Neural cell (in vitro differentiated cells): ENCODE data around the gene NMNAT3. TPM values are rescaled to one million over a fixed set of nuclear protein-coding genes. Genes with fewer than 3 reads are reported as not detected.

Experiments
- H2AFZ ChIP-seq: fragments of 200-600, 300-800 bp; sonication (generic), shearing (Covaris generic); 2 replicates; pipeline ENCODE4 v1.6.0; 2014; ENCODE audit warnings: low read depth, mild to moderate bottlenecking, antibody characterized with exemption, low read length, moderate library complexity
- H3F3A ChIP-seq: fragments of 200-600 bp; shearing (Covaris generic); 2 replicates; pipeline ENCODE4 v1.6.1; 2016; ENCODE audit warnings: mild to moderate bottlenecking, moderate library complexity, mixed read lengths, antibody characterized with exemption, low read length; ENCODE audit not compliant: insufficient read depth, poor library complexity, severe bottlenecking
- H3K27ac ChIP-seq: fragments of 200-600, 300-800 bp; sonication (generic), shearing (Covaris generic); 2 replicates; pipeline ENCODE4 v1.5.1; 2014; ENCODE audit warnings: mild to moderate bottlenecking, low read length, moderate library complexity
- H3K27me3 ChIP-seq: fragments of 300-800, 200-600 bp; sonication (generic), shearing (Covaris generic); 2 replicates; pipeline ENCODE4 v1.6.0; 2014; ENCODE audit warnings: mild to moderate bottlenecking, low read depth, low read length, moderate library complexity; ENCODE audit not compliant: insufficient read depth
- H3K36me3 ChIP-seq: fragments of 300-800, 200-600 bp; sonication (generic), shearing (Covaris generic); 2 replicates; pipeline ENCODE4 v1.5.1; 2014; ENCODE audit warnings: mild to moderate bottlenecking, antibody characterized with exemption, low read length, moderate library complexity; ENCODE audit not compliant: insufficient read depth
- H3K4me2 ChIP-seq: fragments of 300-800, 200-600 bp; sonication (generic), shearing (Covaris generic); 2 replicates; pipeline ENCODE4 v1.6.0; 2014; ENCODE audit warnings: mild to moderate bottlenecking, low read length
- H3K4me3 ChIP-seq: fragments of 300-800, 200-600 bp; sonication (generic), shearing (Covaris generic); 2 replicates; pipeline ENCODE4 v1.5.1; 2014; ENCODE audit warnings: mild to moderate bottlenecking, low read length, moderate library complexity
- H3K79me2 ChIP-seq: fragments of 200-600 bp; shearing (Covaris generic); replicated peaks from 2 replicates; pipeline ENCODE4 v1.6.0; 2014; ENCODE audit warnings: mild to moderate bottlenecking, low read length, moderate library complexity; ENCODE audit not compliant: insufficient read depth
- H3K9ac ChIP-seq: fragments of 300-800, 200-600 bp; sonication (generic), shearing (Covaris generic); 2 replicates; pipeline ENCODE4 v1.6.1; 2016; ENCODE audit warnings: mild to moderate bottlenecking, low read length, mixed read lengths
- H3K9me2 ChIP-seq: fragments of 200-600 bp; shearing (Covaris generic); 2 replicates; pipeline ENCODE4 v1.6.1; 2016; ENCODE audit warnings: mild to moderate bottlenecking, low read length, mixed read lengths; ENCODE audit not compliant: insufficient read depth
- H3K9me3 ChIP-seq: fragments of 200-600, 300-800 bp; sonication (generic), shearing (Covaris generic); 2 replicates; pipeline ENCODE4 v1.6.1; 2016; ENCODE audit warnings: mild to moderate bottlenecking, mixed run types, low read length, moderate library complexity, mixed read lengths
- H4K20me1 ChIP-seq: fragments of 200-600 bp; shearing (Covaris generic); 2 replicates; pipeline ENCODE4 v1.6.1; 2016; ENCODE audit warnings: mild to moderate bottlenecking, mixed run types; ENCODE audit not compliant: insufficient read depth
- EP300 ChIP-seq: fragments of 450-650 bp; conservative IDR thresholded peaks from 2 replicates; pipeline ENCODE4 v1.6.1; 2014; ENCODE audit warnings: antibody characterized with exemption, mild to moderate bottlenecking, moderate library complexity; ENCODE audit not compliant: poor library complexity, severe bottlenecking
- EZH2 ChIP-seq: fragments of 200-600, 300-800 bp; shearing (Covaris generic), sonication (generic); IDR thresholded peaks from 2 replicates; pipeline ENCODE4 v1.6.1; 2014; ENCODE audit warnings: antibody characterized with exemption, low read length, borderline replicate concordance, mild to moderate bottlenecking; ENCODE audit not compliant: insufficient read depth, poor library complexity, severe bottlenecking
- MXI1 ChIP-seq: fragments of 450-650 bp; conservative IDR thresholded peaks from 2 replicates; pipeline ENCODE4 v1.6.1; 2014; ENCODE audit warnings: antibody characterized with exemption, mild to moderate bottlenecking; ENCODE audit not compliant: poor library complexity, severe bottlenecking
- POLR2AphosphoS5 ChIP-seq: IDR thresholded peaks from 2 replicates; pipeline ENCODE4 v1.6.1; 2012
- RAD21 ChIP-seq: fragments of 450-650 bp; conservative IDR thresholded peaks from 2 replicates; pipeline ENCODE4 v1.6.1; 2014; ENCODE audit warnings: antibody characterized with exemption, mild to moderate bottlenecking, moderate library complexity
- REST ChIP-seq: IDR thresholded peaks from 2 replicates; pipeline ENCODE4 v1.6.1; 2012; ENCODE audit warnings: borderline replicate concordance
- SMC3 ChIP-seq: fragments of 450-650 bp; conservative IDR thresholded peaks from 2 replicates; pipeline ENCODE4 v1.6.1; 2014; ENCODE audit warnings: antibody characterized with exemption, mild to moderate bottlenecking, moderate library complexity; ENCODE audit not compliant: poor library complexity
- TAF1 ChIP-seq: IDR thresholded peaks from 2 replicates; pipeline ENCODE4 v1.6.1; 2012; ENCODE audit warnings: low read depth
- polyA plus RNA-seq: library from polyadenylated mRNA; depleted of rRNA; stranded (reverse); fragments of >200 nt; gene quantifications from 2 replicates; pipeline ENCODE4 v1.2.3, GENCODE V29; 2014
- TF ChIP-seq, protein P1 (sequence below): fragments of 450-650 bp; IDR thresholded peaks from 2 replicates; pipeline ENCODE4 v1.5.1; 2014; ENCODE audit warnings: antibody characterized with exemption, mild to moderate bottlenecking, moderate library complexity; ENCODE audit not compliant: poor library complexity, severe bottlenecking

NMNAT3 gene
- polyA plus RNA-seq, 1 donor from 2014 or later: 2.3 TPM

- H3K9ac ChIP-seq: no peak overlapping the region
- no peaks in the 10 kb centered on the region for H3K27me3 ChIP-seq
- H3K79me2 ChIP-seq: no peaks in the 10 kb centered on the region
- TF ChIP-seq REST (no peak), SMC3 (no peak), TAF1 (no peak), RAD21 (no peak), EP300 (no peak), EZH2 (no peak), MXI1 (no peak), POLR2AphosphoS5 (no peak)
- TF ChIP-seq, protein P1, sequence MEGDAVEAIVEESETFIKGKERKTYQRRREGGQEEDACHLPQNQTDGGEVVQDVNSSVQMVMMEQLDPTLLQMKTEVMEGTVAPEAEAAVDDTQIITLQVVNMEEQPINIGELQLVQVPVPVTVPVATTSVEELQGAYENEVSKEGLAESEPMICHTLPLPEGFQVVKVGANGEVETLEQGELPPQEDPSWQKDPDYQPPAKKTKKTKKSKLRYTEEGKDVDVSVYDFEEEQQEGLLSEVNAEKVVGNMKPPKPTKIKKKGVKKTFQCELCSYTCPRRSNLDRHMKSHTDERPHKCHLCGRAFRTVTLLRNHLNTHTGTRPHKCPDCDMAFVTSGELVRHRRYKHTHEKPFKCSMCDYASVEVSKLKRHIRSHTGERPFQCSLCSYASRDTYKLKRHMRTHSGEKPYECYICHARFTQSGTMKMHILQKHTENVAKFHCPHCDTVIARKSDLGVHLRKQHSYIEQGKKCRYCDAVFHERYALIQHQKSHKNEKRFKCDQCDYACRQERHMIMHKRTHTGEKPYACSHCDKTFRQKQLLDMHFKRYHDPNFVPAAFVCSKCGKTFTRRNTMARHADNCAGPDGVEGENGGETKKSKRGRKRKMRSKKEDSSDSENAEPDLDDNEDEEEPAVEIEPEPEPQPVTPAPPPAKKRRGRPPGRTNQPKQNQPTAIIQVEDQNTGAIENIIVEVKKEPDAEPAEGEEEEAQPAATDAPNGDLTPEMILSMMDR: no peak
- no peaks in the 10 kb centered on the region for H3K9me2 ChIP-seq
- no peaks in the 10 kb centered on the region for H3K36me3 ChIP-seq
- H3K9me3 ChIP-seq: no peaks in the 10 kb centered on the region
- H3K27ac ChIP-seq: no peak overlapping the region
- no peaks in the 10 kb centered on the region for H3F3A ChIP-seq
- H2AFZ ChIP-seq: no peak overlapping the region
- H3K4me2 ChIP-seq: no peak overlapping the region
- H4K20me1 ChIP-seq: no peaks in the 10 kb centered on the region
- no peak overlapping the region for H3K4me3 ChIP-seq
These were observed 66.9 kb downstream of the NMNAT3 start for GRCh38 chr3:139610886-139611285.

- no peak overlapping the region for H3K9ac ChIP-seq
- no peaks in the 10 kb centered on the region for H4K20me1 ChIP-seq
- no peak overlapping the region for H3K4me3 ChIP-seq
- no peaks in the 10 kb centered on the region for H3K27me3 ChIP-seq
- no peak for TF ChIP-seq REST
- no peak for TF ChIP-seq EZH2
- no peak for TF ChIP-seq POLR2AphosphoS5
- TF ChIP-seq, protein P1: no peak
- TF ChIP-seq RAD21: no peak
- TF ChIP-seq TAF1: no peak
- no peak for TF ChIP-seq SMC3
- no peak for TF ChIP-seq MXI1
- no peak for TF ChIP-seq EP300
- H3K27ac ChIP-seq: no peak overlapping the region
- H3K79me2 ChIP-seq: no peaks in the 10 kb centered on the region
- H3K9me3 ChIP-seq: no peaks in the 10 kb centered on the region
- no peaks in the 10 kb centered on the region for H3K36me3 ChIP-seq
- no peaks in the 10 kb centered on the region for H3K9me2 ChIP-seq
- H3F3A ChIP-seq: no peaks in the 10 kb centered on the region
- no peak overlapping the region for H3K4me2 ChIP-seq
- no peak overlapping the region for H2AFZ ChIP-seq
These were observed 68.8 kb downstream of the NMNAT3 start for GRCh38 chr3:139608924-139609323.
